GM18867 (cell line): Measurements from ENCODE around the gene TALDO1.

Source experiments
- ATAC-seq: cut with Tn5 transposase; IDR thresholded peaks from one replicate; pipeline ENCODE4 v1.9.1; 2021; ENCODE audit warnings: mild to moderate bottlenecking, moderate library complexity; ENCODE audit not compliant: unreplicated experiment

TALDO1 gene

DNA sequence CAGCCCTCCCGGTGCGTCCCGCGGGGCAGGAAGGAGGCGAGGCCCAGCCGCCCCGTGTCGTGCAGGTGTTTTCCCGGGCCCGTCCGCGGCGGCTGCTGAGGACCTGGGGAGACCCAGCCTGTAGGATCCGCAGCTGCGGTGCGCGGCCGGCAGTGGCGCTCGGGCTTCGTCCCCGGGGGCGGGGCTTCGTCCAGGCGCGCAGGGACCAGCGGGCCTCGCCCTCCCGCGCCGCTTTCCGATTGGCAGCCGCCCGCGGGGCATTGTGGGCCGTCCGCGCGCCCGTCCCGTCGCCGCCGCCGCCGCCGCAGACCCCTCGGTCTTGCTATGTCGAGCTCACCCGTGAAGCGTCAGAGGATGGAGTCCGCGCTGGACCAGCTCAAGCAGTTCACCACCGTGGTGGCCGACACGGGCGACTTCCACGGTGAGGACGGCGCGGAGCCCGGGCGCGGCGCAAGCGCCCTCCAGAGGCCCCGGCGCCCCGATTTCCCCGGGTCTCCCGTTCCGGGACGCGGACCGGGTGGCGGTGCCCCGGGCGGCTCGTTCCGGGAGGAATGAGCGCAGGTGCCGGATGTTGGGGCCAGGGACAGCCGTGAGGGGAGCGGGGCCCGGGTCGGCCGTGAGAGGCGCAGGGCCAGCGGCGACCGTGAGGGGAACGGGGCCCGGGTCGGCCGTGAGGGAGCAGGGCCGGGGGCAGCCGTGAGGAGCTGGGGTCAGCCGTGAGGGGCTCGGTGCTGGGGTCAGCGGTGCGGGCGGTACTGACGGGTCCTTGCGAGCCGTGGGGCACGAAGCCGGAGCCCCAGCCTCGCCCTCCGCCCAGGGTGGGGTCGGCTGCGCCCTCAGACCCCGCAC is at the start of gene TALDO1:
TSS of gene TALDO1 (plus strand) at position 307 of the 849 bp plus-strand sequence. CDS start at position 325, 18 bp downstream.
- peak; percentile 82 for ATAC-seq

DNA sequence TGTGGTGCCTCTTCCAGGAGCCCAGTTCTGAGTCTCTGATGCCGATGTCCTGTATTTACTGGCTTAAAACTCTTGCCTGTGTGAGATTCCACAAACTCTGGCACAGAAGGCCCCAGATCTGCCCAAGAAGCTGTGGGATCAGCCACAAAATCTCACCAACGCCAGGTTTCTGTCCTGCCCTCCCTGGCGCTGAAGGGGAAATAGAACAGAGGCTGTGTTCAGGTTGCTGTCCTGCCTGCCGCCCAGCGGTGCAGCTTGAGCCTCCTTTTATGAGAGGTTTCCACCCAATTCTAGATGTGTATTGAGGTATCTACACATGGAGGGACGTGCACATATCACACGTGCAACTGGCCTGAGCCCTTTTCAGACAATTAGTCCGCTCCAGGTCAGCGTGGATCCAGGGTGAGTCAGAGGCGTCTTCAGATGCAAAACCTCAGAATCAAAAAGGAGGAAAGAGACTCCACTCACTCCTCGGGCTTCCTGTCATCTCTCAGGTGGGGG is 49.4 kb upstream of the TALDO1 start:
- ATAC-seq: no peak

DNA sequence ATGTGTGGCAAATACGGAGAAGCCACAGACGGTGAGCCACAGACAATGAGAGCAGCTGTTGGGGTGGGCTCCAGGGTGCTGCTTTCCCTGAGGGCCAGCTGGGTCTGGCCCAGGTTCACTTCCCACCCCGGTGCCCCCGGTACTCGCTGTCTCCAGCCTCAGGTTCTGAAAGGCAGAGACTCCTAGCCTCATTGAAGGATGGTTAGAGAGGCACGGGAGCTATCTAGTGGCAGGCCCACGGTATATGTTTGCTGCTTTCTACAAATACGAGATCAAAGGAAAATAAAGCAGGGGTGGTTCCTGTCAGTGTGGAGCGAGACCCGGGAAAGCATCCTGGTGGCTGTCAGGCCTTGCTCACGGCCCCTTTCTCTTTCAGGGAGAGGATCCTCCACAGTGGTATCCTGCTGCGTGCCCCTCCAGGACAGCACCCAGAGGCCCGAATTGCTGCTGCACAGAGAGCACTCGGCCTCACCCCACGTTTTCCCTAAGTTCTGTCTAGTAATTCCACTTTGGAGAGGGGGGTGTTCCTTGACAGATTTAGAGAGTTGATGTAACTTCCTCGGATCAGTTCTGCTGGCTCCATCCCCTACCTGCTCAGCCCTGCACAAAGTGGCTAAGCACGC is 48.7 kb upstream of the TALDO1 start:
- no peak for ATAC-seq

DNA sequence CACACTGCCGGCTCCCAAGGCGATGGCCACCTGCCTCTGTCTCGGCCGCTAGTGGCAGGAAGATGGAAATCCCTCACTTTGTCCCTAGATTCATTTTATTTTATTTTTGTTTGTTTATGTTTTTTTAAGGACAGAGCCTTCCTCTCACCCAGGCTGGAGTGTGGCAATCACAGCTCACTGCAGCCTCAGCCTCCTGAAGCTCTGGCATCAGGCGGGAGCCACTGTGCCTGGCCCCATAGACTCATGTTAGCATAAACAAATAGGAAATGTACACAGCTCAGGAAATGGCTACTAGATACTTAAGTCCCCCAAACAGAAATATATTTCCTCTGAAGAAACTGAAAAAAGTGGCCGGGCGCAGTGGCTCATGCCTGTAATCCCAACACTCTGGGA is 48.2 kb upstream of the TALDO1 start:
- no peak for ATAC-seq

DNA sequence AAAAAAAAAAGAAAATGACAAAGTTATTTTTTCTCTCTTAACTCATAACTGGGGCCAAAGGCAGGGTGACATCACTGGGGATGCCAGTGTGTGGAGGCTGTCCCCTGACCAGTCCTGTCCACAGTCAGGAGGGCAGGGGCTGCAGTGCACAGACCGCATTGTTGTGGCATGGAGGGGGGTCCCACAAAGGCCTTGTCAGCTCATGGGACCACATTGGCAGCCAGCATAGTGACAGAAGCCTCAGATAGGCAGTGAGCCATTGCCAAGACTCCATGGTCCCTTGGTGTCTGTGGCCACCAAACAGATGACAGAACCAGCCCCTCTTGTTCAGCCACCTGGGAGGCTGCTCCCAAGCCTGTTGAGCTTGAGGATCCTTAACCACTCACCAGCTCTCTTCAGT is 47.5 kb upstream of the TALDO1 start:
- ATAC-seq: no peak

DNA sequence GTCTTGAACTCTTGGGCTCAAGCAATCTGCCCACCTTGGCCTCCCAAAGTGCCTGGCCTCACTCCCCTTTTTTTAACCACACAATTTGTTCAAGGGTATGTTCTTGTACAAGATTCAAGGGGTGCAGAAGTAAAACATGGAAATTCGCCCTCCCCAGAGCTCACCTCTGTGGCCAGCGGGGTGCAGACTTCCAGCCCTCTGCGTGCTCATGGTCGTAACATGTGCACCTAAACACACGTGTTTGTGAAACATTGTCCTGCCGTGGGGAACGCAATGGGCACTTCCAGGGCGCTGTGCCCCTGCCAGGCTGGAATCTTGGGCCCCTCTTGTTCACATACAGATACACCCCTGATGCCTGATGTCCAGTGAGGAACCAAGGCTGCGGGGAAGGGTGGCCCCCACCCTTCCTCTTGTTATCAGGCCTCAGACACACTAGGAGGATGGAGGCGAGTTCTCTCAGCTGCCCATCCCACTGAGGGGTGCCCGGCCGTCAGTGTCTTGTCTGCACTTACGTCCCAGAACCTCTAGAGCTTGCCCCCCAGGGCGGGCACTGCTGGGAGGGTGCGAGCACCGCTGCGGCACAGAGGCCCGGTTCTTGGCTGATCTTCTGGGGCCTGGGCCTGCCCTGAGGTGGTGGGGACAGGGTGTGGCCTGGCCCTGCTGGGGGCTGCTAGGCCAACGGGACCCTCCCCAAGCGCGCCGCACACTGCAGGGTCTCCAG is 45.4 kb upstream of the TALDO1 start:
- ATAC-seq: no peak

DNA sequence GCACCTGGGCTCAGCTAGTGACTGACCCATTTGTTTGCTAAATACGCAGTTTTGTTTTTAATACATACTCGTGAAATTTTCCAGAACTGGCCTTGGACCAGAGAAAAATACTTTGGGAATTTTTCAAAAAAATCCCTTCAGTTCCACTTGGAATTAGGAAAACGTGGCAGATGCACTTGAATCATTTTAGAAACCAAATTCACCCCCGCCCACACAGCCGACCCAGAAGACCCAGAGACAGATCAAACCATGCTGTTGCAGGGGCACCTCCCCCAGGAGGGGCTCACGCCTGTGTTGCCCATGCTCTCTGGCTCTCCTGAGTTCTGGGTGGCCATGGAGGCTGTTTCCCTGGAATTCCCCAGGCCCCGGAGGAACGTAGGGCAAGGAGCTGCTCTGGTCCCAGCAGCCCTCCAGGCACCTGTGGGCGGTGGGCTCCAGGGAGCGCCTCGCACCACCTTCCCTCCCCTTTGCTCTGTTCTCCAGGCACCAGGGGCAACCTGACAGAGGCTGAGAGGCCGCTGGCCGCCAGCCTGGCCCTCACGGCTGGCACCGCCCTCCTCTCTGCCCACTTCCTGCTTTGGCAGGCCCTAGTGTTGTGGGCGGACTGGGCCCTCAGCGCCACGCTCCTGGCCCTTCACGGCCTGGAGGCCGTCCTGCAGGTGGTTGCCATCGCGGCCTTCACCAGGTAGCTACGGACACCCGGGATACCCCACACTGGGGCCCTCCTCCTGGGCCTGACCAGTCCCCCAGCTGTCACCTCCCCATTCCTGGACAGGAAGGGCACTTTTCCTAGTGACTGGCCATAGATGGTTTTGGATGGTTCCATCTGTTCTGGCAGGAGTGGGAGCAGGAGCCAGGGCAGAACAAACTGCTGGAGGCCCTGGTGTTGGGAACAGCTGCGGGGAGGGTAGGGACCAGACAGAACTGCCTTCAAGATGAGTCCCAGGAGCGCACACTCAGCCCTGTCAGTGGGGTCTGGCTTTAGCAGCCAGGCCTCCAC is 44.5 kb upstream of the TALDO1 start:
- ATAC-seq: no peak

DNA sequence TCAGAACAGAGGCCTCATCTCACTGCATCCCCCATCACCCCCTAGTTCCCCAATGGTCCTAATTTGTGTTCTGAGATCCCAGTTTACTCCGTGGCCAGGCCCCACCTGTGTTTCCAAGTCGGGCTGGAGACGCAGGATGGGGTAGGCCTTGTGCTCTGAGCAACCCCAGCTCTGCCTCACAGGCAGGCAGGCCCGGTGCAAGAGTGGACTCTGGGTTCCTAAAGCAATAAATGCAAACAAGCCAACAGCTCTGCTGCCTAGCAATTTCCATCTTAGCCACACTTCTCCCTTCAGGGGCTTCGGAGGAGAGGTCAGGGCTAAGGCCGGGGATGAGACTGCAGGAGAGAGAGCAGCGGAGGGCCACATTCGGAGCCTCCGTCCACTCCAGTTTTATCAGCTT is 43.8 kb upstream of the TALDO1 start:
- no peak for ATAC-seq

DNA sequence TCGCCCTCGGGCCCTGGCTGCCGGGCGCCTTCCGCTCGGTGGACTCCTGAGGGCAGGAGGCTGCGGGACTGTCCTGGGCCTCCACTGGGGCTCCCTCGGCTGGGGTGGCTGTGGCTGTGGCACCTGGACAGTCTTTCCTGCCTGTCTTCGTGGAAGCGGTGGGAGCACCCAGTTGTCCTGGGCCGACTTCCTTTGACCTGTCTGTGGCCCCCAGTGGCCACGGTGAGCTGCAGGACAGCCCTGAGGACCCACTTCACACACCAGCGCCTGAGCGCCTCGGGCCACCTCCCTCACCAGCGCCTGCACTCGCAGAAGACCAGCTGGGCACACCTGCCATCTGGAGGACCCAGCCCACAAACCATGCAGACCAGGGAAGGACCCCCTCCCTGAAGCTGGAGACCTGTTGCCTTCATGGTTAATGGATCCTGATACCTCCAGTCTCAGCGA is 43.0 kb upstream of the TALDO1 start:
- ATAC-seq: no peak

DNA sequence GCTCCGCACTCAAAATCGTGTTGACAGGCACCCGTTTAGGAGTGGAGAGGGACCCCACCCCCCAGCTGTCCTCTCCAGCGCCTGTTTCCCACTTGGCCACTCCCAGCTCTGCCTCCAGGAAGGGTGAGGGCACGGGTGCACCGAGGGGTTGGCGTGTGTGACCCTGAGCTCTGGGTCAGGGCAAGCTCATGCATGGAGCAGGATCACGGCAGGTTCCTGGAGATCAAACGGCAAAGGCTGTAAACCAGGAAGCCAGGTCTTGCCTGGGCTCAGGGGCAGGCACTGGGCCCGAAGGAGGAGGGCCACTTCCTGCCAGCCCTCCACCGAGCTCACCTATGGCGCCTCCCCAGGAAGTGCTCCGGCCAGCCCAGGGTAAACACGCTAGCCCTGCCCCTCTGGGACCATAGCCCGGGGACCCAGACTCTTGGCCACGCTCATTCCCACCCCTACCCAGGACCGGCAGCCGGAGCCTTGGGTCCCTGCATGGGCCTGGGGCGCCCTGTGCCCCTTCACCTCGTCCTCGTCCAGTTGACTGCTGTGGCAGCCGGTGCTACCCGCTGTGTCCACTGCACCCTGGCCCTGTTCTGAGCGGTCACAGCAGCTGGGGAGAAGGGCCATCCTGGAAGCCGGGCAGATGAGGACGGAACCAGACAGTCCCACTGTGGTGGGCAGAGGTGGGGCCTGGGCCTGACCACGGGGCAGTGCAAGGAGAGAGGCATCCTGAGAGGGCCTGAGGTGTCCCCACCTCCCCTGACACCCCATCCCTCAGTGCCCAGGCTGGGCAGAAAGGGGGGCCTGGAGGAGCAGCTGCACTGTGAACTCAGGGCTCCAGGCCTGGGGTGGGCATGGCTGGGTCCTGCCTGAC is 42.3 kb upstream of the TALDO1 start:
- no peak for ATAC-seq

DNA sequence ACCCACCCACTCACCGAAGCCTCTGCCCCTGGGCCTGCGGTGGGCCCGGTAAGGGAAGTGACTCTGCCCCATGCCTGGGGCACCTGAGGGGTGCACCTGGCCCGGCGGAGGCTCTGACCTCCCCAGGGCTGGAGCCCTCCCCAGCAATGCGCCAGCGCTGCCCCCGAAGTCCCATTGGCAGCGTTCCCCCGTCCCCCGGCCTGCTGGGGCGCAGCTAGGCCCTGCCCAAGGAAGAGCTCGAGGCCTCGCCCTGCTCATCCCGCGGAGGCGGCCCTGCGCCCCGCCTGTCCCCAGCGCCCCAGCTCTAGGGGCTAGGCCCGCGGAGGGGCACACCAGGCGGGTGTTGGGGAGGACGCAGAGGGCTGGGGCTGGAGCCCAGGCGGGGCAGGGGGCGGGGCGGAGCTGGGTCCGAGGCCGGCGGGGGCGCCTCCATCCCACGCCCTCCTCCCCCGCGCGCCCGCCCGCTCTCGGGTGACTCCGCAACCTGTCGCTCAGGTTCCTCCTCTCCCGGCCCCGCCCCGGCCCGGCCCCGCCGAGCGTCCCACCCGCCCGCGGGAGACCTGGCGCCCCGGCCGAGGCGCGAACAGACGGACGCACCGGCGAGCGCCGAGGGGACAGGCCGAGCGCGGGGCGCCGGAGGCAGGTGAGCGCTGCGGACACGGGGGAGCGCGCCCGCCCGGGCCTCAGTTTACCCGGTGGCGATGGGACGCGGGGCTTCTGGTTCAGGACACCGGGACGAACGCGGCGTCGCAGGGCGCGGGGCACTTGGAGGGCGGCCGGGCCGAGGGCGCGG is 41.4 kb upstream of the TALDO1 start, which contains the start of gene EPS8L2:
TSS of gene EPS8L2 (plus strand) at position 586 of the 793 bp plus-strand sequence. CDS start 3,177 bp downstream, outside the sequence.
- no peak for ATAC-seq

DNA sequence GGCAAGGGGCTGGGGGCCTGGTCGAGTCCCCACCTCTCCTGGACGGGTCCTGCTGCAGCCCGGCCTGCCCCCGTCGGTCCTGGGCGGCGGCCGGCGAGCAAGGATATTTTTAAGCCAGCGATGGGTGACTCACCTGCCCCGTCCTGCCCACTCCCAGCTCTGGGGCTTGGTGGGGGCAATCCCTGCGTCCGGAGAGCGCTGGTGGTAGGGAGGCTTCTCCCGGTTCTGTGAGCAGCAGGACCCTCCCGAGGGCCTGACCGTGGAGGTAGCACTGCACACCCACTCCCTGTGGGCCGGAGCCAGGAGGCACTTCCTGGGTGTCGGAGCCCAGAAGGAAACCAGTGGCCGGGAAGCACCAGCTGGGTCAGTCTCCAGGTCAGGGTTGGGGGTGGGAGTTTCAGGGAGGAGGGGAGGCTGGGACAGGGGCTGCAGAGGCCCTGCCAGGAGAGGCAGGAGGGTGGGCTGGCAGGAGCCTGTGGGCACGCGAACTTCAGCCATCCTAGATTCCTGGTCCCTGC is 40.8 kb upstream of the TALDO1 start:
- ATAC-seq: no peak

DNA sequence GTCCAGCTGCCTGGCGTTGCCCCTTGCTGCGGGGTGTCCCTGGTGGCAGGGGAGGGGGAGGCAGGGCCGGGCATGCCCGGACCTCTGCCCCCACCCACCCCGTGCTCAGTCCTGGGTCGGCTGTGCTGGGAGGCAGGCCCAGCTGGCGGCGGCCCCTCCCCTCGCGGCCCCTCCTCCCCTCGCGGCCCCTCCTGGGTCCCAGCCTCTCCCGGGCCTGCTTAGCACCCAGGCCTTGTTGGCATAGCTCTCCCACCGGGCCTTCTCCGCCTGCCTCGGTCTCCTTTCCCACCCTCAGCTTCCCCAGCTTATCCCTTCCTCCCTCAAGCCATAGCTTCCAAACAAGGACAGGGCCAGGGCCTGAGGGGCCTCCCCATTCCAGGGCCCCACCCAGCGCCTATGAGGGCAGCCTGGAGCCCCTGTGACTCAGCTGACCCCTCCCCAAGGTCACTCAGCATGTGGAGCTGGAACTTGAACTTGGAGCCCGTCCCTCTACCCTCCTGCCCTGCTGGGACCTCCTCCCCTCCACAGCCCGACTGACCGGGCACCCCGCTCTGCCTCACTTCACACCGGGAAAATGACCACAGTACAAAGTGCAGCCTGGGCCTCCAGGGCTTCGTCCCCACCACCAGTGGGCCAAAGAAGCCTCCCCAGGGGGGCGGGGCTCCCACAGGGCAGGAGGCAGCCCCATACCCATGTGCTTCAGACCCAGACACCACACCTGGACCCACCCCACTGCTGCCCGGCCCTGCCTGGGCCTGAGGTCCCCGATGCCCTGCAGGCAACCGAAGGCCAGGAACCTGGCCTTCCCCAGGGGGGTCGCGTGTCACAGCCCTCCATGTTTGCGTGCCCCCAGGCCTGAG is 40.1 kb upstream of the TALDO1 start:
- no peak for ATAC-seq

DNA sequence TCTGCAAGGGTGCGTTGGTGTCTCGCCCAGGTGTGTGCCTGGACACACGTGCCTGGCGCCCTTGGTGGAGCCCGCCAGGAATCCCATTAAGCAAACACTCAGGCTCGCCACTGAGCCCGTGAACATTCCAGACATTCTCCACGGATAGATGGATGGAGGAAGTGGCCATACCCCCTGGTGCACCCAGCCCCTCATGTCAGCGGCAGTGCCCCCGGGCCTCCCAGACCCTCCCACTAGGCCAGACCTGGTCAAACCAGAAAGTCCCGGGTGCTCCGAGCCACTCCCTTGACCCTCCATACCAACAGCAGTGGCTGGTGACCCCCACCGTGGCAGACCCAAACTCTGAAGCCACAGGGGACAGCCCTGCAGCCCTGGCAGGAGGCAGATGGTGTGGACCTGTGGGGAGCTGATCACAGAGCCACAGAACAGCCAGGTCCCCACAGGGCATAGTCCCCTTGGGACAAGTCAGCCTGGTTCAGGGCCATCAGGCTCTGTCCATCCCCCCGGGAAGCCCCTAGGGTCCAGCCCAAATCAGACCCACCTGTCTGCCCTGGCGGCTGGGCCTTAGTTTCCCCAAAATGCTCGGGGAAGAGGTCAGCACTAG is 39.3 kb upstream of the TALDO1 start:
- ATAC-seq: no peak

DNA sequence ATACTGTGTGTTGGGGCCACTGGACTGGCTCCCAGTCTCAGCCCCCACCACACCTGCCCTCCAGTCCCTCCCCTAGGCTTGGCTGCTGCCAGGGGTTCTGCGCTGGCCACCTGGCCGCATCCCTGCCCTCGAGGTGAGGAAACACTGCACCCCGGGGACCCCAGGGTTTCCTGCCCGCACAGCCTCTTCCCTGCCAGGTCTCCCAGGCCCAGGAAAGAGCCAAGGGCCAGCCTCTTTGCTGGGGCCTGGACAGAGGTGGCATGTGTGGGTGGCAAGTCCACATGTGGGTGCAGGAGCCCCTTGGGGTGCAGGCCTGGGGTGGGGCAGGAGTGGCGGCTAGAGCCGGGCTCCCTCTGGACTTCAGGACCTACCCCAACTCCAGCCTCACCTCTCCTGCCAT is 38.8 kb upstream of the TALDO1 start:
- no peak for ATAC-seq

DNA sequence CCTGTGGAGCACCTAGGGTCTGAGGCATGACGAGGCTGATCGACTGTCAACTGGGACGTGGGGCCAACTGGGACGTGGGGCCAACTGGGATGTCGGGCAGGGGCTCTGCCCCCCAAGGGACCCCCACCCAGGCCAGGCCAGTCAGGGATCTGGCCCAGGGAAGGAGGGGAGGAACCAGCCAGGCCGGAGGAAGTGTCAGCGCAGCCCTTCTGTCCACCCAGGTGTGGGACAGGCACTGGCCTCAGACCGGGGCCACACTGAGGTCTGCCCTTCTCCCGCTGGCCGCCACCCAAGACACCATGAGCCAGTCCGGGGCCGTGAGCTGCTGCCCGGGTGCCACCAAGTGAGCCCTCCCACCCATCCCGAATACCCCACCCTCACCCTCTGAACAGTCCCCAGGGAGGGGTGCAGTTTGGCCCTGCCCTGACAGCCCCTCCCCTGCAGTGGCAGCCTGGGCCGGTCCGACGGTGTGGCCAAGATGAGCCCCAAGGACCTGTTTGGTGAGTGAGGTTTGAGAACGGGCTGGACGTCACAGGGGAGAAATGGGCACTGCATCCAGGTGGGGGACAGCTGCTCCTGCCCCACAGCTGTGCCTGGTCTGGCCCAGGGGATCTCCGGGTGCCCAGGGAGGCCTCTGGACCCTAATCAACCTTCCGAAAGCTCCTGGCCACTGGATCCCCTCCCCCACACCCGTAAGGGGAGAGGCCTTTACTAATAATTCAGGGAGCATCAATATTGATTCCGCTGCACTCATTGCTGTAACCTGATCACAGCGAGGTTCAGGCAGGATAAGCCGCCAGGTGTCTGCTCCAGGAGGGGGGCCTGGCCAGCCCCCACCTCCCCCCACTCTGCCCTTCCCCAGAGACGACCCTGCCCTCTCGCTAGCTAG is 37.9 kb upstream of the TALDO1 start:
- ATAC-seq: no peak
